GM20431 (cell line): ENCODE measurements around the gene CORO2A.
"Not testable (repeated sequence)": the region's sequence is repeated elsewhere in the genome, so short reads cannot be mapped to it uniquely, and the experiment has no call there.

Experiments
- in situ Hi-C: fragments of 300-500 bp; cut with MseI, MboI; formaldehyde crosslinking; loops from one replicate; pipeline ENCODE4 v1.15.0; 2020; ENCODE audit warnings: low sequenced_read_pairs; ENCODE audit not compliant: unreplicated experiment

Gene CORO2A

GRCh38 chr9:98092613-98092931 lies 99.9 kb downstream of the CORO2A start:
- in situ Hi-C loops, result no loop called here

- in situ Hi-C loops, result no loop called here
Observed at GRCh38 chr9:98091735-98092612, 100.5 kb downstream of the CORO2A start.

- in situ Hi-C loops, result not testable (repeated sequence)
Observed at GRCh38 chr9:98090674-98091073, 101.8 kb downstream of the CORO2A start.

- in situ Hi-C loops, result no loop called here
Observed at GRCh38 chr9:98087420-98088354, 104.8 kb downstream of the CORO2A start.

- in situ Hi-C loops, result no loop called here
Observed at GRCh38 chr9:98086461-98086860, 106.0 kb downstream of the CORO2A start.

- in situ Hi-C loops, result no loop called here
Observed at GRCh38 chr9:98085944-98086343, 106.5 kb downstream of the CORO2A start.

- in situ Hi-C loops, result no loop called here
Observed at GRCh38 chr9:98085058-98085457, 107.4 kb downstream of the CORO2A start.

GRCh38 chr9:98084396-98084795 lies 108.0 kb downstream of the CORO2A start:
- in situ Hi-C loops, result no loop called here

GRCh38 chr9:98083566-98084183 lies 108.8 kb downstream of the CORO2A start:
- in situ Hi-C loops, result no loop called here

- in situ Hi-C loops, result no loop called here
Observed at GRCh38 chr9:98083061-98083501, 109.4 kb downstream of the CORO2A start.

- in situ Hi-C loops, result no loop called here
Observed at GRCh38 chr9:98081477-98082219, 110.8 kb downstream of the CORO2A start.

GRCh38 chr9:98080780-98081179 lies 111.7 kb downstream of the CORO2A start:
- in situ Hi-C loops, result no loop called here

GRCh38 chr9:98080326-98080725 lies 112.1 kb downstream of the CORO2A start:
- in situ Hi-C loops, result no loop called here

GRCh38 chr9:98078895-98079294 lies 113.5 kb downstream of the CORO2A start:
- in situ Hi-C loops, result loop anchor here (10.0 kb wide), 1 partner anchor 176 kb away; the partner anchor contains the start of gene TBC1D2

- in situ Hi-C loops, result loop anchor here (10.0 kb wide), 1 partner anchor 178 kb away; the partner anchor contains the start of gene TBC1D2
Observed at GRCh38 chr9:98076514-98076890, 115.9 kb downstream of the CORO2A start.

GRCh38 chr9:98075332-98075805 lies 117.1 kb downstream of the CORO2A start:
- in situ Hi-C loops, result loop anchor here (10.0 kb wide), 1 partner anchor 179 kb away; the partner anchor contains the start of gene TBC1D2

- in situ Hi-C loops, result loop anchor here (10.0 kb wide), 1 partner anchor 180 kb away; the partner anchor contains the start of gene TBC1D2
Observed at GRCh38 chr9:98074115-98074990, 118.1 kb downstream of the CORO2A start.

GRCh38 chr9:98071737-98072136 lies 120.7 kb downstream of the CORO2A start:
- in situ Hi-C loops, result loop anchor here (10.0 kb wide), 1 partner anchor 183 kb away; the partner anchor contains the start of gene TBC1D2
